Endothelial cell of umbilical vein (primary cell): Measurements from ENCODE around the gene MYPN. TPM values are rescaled to one million over a fixed set of nuclear protein-coding genes. Genes with fewer than 3 reads are reported as not detected.

Source experiments
- BruUV-seq: library from RNA; stranded (reverse); fragments of 400-500 nt; replicated peaks from 2 replicates; lab custom pipeline; 2021; lab: Mats Ljungman, UMichigan
- CTCF ChIA-PET: fragments of 300-600, 350-600 bp; sonication (Branson Sonifier 250); formaldehyde crosslinking; loops from one replicate; lab custom pipeline; 2021; ENCODE audit warnings: antibody characterized with exemption, inconsistent platforms; lab: Charles Lee
- POLR2A ChIA-PET: fragments of 300-600, 350-600 bp; sonication (Branson Sonifier 250); formaldehyde crosslinking; loops from one replicate; lab custom pipeline; 2021; ENCODE audit warnings: antibody characterized with exemption, inconsistent platforms; lab: Charles Lee
- DNase-seq: peaks from one replicate; pipeline ENCODE4 v3.0.0-alpha.2; 2011; ENCODE audit warnings: low read depth, low spot score
- FAIRE-seq: peaks from 2 replicates; lab custom pipeline; 2011; peaks lifted over from hg19 to GRCh38; lab: Jason Lieb, UNC
- H2AFZ ChIP-seq: 2 replicates; pipeline ENCODE4 v1.6.0; 2012; ENCODE audit warnings: low read depth, low read length, control low read depth, inconsistent platforms
- H3K27ac ChIP-seq: 2 replicates; pipeline ENCODE4 v1.5.1; 2011; ENCODE audit warnings: low read depth, mild to moderate bottlenecking, control low read depth, low read length, moderate library complexity; ENCODE audit not compliant: insufficient read depth
- H3K27me3 ChIP-seq, 2 experiments: 2 replicates each; pipeline versions ENCODE4 v1.6.0 to v1.6.1; 2011; ENCODE audit warnings: low read length in 2 of 2, mixed read lengths in 1 of 2; ENCODE audit not compliant: control insufficient read depth in 2 of 2, insufficient read depth in 2 of 2
- H3K36me3 ChIP-seq, 2 experiments: 2 replicates in 1 of 2; 3 replicates in 1 of 2; pipeline ENCODE4 v1.5.1; 2011; ENCODE audit warnings: low read length in 2 of 2, mild to moderate bottlenecking in 1 of 2, moderate library complexity in 1 of 2; ENCODE audit not compliant: control insufficient read depth in 2 of 2, insufficient read depth in 2 of 2; ENCODE audit errors: extremely low read depth in 1 of 2
- H3K4me1 ChIP-seq: 3 replicates; pipeline ENCODE4 v1.5.1; 2011; ENCODE audit warnings: mild to moderate bottlenecking, low read length; ENCODE audit not compliant: control insufficient read depth, insufficient read depth; ENCODE audit errors: extremely low read depth
- H3K4me2 ChIP-seq: 2 replicates; pipeline ENCODE4 v1.6.1; 2011; ENCODE audit warnings: low read length, control low read depth, mixed read lengths; ENCODE audit not compliant: insufficient read depth
- H3K4me3 ChIP-seq, 3 experiments: fragments of 200-600 bp in 1 of 3; sonication (generic), shearing (Covaris generic) in 1 of 3; replicated peaks in 1 of 3; 2 replicates each; pipeline ENCODE4 v1.5.1; 2011 to 2016; ENCODE audit warnings: control low read depth in 3 of 3, low read length in 3 of 3, mild to moderate bottlenecking in 2 of 3, inconsistent platforms in 1 of 3, low read depth in 1 of 3, moderate library complexity in 1 of 3; ENCODE audit not compliant: insufficient read depth in 1 of 3
- H3K79me2 ChIP-seq: 2 replicates; pipeline ENCODE4 v1.6.0; 2012; ENCODE audit warnings: low read length, inconsistent platforms; ENCODE audit not compliant: control insufficient read depth, insufficient read depth
- H3K9ac ChIP-seq: replicated peaks from 2 replicates; pipeline ENCODE3; 2011; ENCODE audit warnings: low read length, control low read depth; ENCODE audit not compliant: insufficient read depth; ENCODE audit errors: extremely low read depth
- H3K9me1 ChIP-seq: replicated peaks from 3 replicates; pipeline ENCODE4 v1.6.0; 2011; ENCODE audit warnings: mild to moderate bottlenecking, low read length; ENCODE audit not compliant: control insufficient read depth, insufficient read depth; ENCODE audit errors: extremely low read depth
- H3K9me3 ChIP-seq: replicated peaks from 2 replicates; pipeline ENCODE4 v1.5.1; 2012; ENCODE audit warnings: low read length, inconsistent platforms; ENCODE audit not compliant: control insufficient read depth, insufficient read depth
- H4K20me1 ChIP-seq: replicated peaks from 2 replicates; pipeline ENCODE3; 2011; ENCODE audit warnings: mild to moderate bottlenecking, low read length; ENCODE audit not compliant: control insufficient read depth, insufficient read depth; ENCODE audit errors: extremely low read depth
- EZH2 ChIP-seq: IDR thresholded peaks from 2 replicates; pipeline ENCODE4 v1.6.1; 2012; ENCODE audit warnings: borderline replicate concordance, low read depth, mild to moderate bottlenecking, moderate library complexity, low read length, inconsistent platforms; ENCODE audit not compliant: severe bottlenecking
- FOS ChIP-seq: IDR thresholded peaks from 2 replicates; pipeline ENCODE4 v1.6.1; 2011; ENCODE audit warnings: mild to moderate bottlenecking, low read length, moderate library complexity, borderline replicate concordance; ENCODE audit not compliant: insufficient read depth
- GATA2 ChIP-seq: IDR thresholded peaks from 2 replicates; pipeline ENCODE4 v1.7.0; 2011; ENCODE audit warnings: low read depth, mild to moderate bottlenecking, moderate library complexity, mixed read lengths, low read length; ENCODE audit not compliant: insufficient read length, insufficient read depth
- JUN ChIP-seq: IDR thresholded peaks from 2 replicates; pipeline ENCODE4 v1.6.1; 2011; ENCODE audit warnings: borderline replicate concordance, low read depth; ENCODE audit not compliant: insufficient read length, insufficient read depth
- MYC ChIP-seq: IDR thresholded peaks from one replicate; pipeline ENCODE4 v1.6.1; 2011; ENCODE audit warnings: mild to moderate bottlenecking, low read depth, low read length
- POLR2A ChIP-seq: IDR thresholded peaks from 2 replicates; pipeline ENCODE4 v1.6.1; 2012; ENCODE audit warnings: low read depth, mild to moderate bottlenecking, control low read depth, low read length
- POLR2AphosphoS5 ChIP-seq: IDR thresholded peaks from 2 replicates; pipeline ENCODE4 v1.6.1; 2012; ENCODE audit warnings: low read depth, mild to moderate bottlenecking, control low read depth, low read length, moderate library complexity; ENCODE audit not compliant: insufficient read depth
- dilution Hi-C: fragments of 300-500 bp; cut with MboI; formaldehyde crosslinking; loops from one replicate; pipeline ENCODE4 v1.15.0; 2019; ENCODE audit warnings: low sequenced_read_pairs; ENCODE audit not compliant: extremely low pct_ligation_motif_present
- intact Hi-C: fragments of 100-400 bp; cut with micrococcal nuclease; formaldehyde crosslinking; loops from one replicate; pipeline ENCODE4 v1.10.0; 2022
- polyA plus RNA-seq, 4 experiments: library from polyadenylated mRNA; depleted of rRNA in 3 of 4; stranded (reverse) in 3 of 4; unstranded in 1 of 4; fragments of >200 nt; gene quantifications; 2 replicates each; pipeline versions ENCODE4 v1.2.1 to v1.2.3, GENCODE V29; 2011 to 2012; ENCODE audit warnings: missing spikeins in 1 of 4
- total RNA-seq: library from RNA; stranded (reverse); gene quantifications from 2 replicates; pipeline ENCODE4 v1.2.3, GENCODE V29; 2021
- TF ChIP-seq, protein P1 (sequence below): IDR thresholded peaks from 2 replicates; pipeline ENCODE4 v1.6.1; 2011; ENCODE audit not compliant: insufficient read depth, insufficient read length
- TF ChIP-seq, protein P2 (sequence below), 2 donors: IDR thresholded peaks; 1 replicate in 1 of 2; 2 replicates in 1 of 2; pipeline ENCODE4 v1.5.1; 2011; ENCODE audit warnings: low read length in 2 of 2, mild to moderate bottlenecking in 2 of 2, moderate library complexity in 2 of 2, control low read depth in 1 of 2, inconsistent platforms in 1 of 2, low read depth in 1 of 2; ENCODE audit not compliant: insufficient read depth in 1 of 2; ENCODE audit errors: extremely low read depth in 1 of 2

The MYPN gene
- total and polyA plus RNA-seq, 2 donors (not counting 3 experiments of a cell fraction or from before 2014, with no cell fraction given), result 0.01 TPM; not detected in 1

DNA sequence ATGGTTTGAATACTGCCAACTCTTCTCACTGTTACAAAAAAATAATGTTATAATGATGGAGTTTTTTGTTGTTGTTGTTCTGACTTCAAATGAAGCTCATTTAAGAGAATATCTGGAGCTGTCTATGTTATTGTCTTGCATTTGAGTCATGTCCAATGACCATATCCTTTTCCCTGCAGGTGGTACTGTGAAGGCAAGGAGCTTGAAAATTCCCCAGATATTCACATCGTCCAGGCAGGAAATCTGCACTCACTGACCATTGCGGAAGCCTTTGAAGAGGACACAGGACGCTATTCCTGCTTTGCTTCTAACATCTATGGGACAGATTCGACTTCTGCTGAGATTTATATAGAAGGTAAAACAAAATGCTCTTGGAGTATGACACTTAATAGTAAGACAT, 33.5 kb downstream of the MYPN start:
- peak overlapping the region; percentile 69 for H2AFZ ChIP-seq
- POLR2A ChIA-PET, result no interaction called here
- dilution Hi-C loops, result no loop called here

DNA sequence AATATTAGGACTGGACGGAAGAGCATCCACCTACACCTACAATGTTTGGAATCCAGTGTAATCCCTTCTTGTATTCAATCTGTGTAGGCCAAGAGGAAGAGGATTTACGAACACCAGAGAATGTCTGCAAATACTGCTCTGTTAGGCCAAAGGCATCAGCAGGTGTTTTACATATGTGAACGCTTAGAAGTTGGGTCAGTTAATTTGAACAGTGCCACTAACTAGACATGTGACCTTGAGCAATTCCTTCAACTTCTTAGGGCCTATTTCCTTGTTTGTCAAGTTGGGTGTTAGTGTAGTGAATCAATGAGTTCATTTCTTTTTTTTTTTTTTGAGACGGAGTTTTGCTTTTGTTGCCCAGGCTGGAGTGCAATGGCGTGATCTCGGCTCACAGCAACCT, 35.4 kb downstream of the MYPN start:
- Histone ChIP-seq H3K4me2 (no peak overlapping the region), H3K79me2 (no peaks in the 10 kb centered on the region), H3K36me3 (no peaks in the 10 kb centered on the region), H3K27ac (no peak overlapping the region), H3K9ac (no peak overlapping the region), H3K9me1 (no peaks in the 10 kb centered on the region), H4K20me1 (no peaks in the 10 kb centered on the region), H3K4me1 (peaks cover 7% of the 10 kb centered on the region), H3K9me3 (no peaks in the 10 kb centered on the region), H3K4me3 (no peak overlapping the region), H3K27me3 (no peaks in the 10 kb centered on the region), H2AFZ (no peak overlapping the region)
- dilution Hi-C loops (no loop called here), intact Hi-C loops (no loop called here)
- POLR2A ChIA-PET, result no interaction called here
- CTCF ChIA-PET, result interaction anchor here (1.0 to 1.8 kb wide), 2 partner anchors 12 to 61 kb away, joined by 3 to 6 read pairs; no protein-coding TSS in a partner anchor
- TF ChIP-seq FOS, result no peak
- TF ChIP-seq, protein P1, sequence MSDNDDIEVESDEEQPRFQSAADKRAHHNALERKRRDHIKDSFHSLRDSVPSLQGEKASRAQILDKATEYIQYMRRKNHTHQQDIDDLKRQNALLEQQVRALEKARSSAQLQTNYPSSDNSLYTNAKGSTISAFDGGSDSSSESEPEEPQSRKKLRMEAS, result no peak
- no peak for TF ChIP-seq POLR2A
- TF ChIP-seq GATA2, result no peak
- no peak for TF ChIP-seq MYC
- TF ChIP-seq EZH2, result no peak
- no peak for TF ChIP-seq JUN
- TF ChIP-seq POLR2AphosphoS5, result no peak
- TF ChIP-seq, protein P2, sequence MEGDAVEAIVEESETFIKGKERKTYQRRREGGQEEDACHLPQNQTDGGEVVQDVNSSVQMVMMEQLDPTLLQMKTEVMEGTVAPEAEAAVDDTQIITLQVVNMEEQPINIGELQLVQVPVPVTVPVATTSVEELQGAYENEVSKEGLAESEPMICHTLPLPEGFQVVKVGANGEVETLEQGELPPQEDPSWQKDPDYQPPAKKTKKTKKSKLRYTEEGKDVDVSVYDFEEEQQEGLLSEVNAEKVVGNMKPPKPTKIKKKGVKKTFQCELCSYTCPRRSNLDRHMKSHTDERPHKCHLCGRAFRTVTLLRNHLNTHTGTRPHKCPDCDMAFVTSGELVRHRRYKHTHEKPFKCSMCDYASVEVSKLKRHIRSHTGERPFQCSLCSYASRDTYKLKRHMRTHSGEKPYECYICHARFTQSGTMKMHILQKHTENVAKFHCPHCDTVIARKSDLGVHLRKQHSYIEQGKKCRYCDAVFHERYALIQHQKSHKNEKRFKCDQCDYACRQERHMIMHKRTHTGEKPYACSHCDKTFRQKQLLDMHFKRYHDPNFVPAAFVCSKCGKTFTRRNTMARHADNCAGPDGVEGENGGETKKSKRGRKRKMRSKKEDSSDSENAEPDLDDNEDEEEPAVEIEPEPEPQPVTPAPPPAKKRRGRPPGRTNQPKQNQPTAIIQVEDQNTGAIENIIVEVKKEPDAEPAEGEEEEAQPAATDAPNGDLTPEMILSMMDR (IDR thresholded peaks at IDR 0.05; ENCODE audit: extremely low read depth in 1 of 2, insufficient read depth in 1 of 2, low read depth in 1 of 2, low read length in 2 of 2), result no peak
- no TSS peak for BruUV-seq
- DNase-seq (no peak), FAIRE-seq (no peak)

More for the DNA sequence above, 33.5 kb downstream of the MYPN start:
- H3K4me2 ChIP-seq, result peak overlapping the region; percentile 49
- no peak overlapping the region for H3K4me3 ChIP-seq
- peaks cover 7% of the 10 kb centered on the region for H3K4me1 ChIP-seq
- H3K9me1 ChIP-seq, result no peaks in the 10 kb centered on the region
- no peaks in the 10 kb centered on the region for H4K20me1 ChIP-seq
- intact Hi-C loops, result no loop called here
- H3K36me3 ChIP-seq, result no peaks in the 10 kb centered on the region
- no peak overlapping the region for H3K9ac ChIP-seq
- no peak overlapping the region for H3K27ac ChIP-seq
- BruUV-seq, result no TSS peak
- FAIRE-seq, result no peak
- no peaks in the 10 kb centered on the region for H3K79me2 ChIP-seq
- TF ChIP-seq MYC (no peak), FOS (peak; percentile 46)
- H3K9me3 ChIP-seq, result no peaks in the 10 kb centered on the region
- no peaks in the 10 kb centered on the region for H3K27me3 ChIP-seq
- peak; percentile 55 for DNase-seq
- CTCF ChIA-PET, result interaction anchor here (0.8 to 1.2 kb wide), 9 partner anchors 9 to 70 kb away, joined by 3 to 7 read pairs (median 3); no protein-coding TSS in a partner anchor
